RPMI8226 (cell line): Measurements from ENCODE around the gene ATXN2L.
A peak's percentile ranks its signal among the peaks of the same experiment; 100 is the strongest.
"Not testable (repeated sequence)": the region's sequence is repeated elsewhere in the genome, so short reads cannot be mapped to it uniquely, and the experiment has no call there.

Experiments used
- DNase-seq: peaks from one replicate; pipeline ENCODE4 v3.0.0-alpha.2; 2015

ATXN2L gene, protein sequence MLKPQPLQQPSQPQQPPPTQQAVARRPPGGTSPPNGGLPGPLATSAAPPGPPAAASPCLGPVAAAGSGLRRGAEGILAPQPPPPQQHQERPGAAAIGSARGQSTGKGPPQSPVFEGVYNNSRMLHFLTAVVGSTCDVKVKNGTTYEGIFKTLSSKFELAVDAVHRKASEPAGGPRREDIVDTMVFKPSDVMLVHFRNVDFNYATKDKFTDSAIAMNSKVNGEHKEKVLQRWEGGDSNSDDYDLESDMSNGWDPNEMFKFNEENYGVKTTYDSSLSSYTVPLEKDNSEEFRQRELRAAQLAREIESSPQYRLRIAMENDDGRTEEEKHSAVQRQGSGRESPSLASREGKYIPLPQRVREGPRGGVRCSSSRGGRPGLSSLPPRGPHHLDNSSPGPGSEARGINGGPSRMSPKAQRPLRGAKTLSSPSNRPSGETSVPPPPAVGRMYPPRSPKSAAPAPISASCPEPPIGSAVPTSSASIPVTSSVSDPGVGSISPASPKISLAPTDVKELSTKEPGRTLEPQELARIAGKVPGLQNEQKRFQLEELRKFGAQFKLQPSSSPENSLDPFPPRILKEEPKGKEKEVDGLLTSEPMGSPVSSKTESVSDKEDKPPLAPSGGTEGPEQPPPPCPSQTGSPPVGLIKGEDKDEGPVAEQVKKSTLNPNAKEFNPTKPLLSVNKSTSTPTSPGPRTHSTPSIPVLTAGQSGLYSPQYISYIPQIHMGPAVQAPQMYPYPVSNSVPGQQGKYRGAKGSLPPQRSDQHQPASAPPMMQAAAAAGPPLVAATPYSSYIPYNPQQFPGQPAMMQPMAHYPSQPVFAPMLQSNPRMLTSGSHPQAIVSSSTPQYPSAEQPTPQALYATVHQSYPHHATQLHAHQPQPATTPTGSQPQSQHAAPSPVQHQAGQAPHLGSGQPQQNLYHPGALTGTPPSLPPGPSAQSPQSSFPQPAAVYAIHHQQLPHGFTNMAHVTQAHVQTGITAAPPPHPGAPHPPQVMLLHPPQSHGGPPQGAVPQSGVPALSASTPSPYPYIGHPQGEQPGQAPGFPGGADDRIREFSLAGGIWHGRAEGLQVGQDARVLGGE

GRCh38 chr16:28822520-28823290, at the start of gene ATXN2L:
Gene ATXN2L (plus strand): TSS chr16:28822999. CDS start chr16:28823260, 261 bp downstream.
- DNase-seq, result peak; percentile 99

DNA sequence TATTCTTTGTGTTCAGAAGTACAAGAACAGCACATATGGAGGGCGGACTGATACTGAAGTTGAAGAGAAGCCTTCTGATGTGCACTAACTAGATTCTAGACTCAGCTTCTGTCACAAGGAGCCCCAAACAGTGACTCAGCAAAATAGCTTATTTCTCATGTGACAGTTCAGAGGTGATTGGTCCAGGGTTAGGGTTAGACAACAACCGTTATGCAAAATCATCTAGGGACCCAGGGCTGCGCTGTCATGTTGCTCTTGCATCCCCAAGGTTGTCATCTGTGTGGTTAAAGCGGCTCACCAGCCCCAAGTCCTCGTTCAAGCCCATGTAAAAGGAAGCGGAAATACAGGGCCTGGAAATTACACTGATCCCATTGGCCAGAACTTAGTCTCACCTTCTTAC, 41.1 kb upstream of the ATXN2L start:
- DNase-seq, result not testable (repeated sequence)

DNA sequence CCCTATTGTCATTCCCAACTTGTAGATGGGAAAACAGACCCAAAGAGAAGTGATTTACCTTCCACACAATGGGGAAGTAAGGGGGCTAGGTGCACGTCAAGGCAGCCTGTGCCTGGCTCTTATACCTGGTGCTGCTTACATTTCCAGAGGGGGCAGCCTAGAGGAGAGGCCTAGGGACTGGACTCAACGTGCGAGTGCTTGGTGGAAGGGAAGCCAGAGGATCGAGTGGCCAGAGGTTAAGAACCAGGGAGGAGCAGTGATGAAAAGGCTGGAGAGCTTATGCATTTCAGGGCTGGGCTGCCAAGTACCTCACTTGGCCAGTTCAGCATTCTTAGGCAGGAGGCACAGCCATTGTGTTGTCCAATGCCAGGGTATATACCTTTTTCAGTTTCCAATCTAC, 40.4 kb upstream of the ATXN2L start:
- DNase-seq, result not testable (repeated sequence)

GRCh38 chr16:28802235-28803019, 20.4 kb upstream of the ATXN2L start:
- peak; percentile 89 for DNase-seq

DNA sequence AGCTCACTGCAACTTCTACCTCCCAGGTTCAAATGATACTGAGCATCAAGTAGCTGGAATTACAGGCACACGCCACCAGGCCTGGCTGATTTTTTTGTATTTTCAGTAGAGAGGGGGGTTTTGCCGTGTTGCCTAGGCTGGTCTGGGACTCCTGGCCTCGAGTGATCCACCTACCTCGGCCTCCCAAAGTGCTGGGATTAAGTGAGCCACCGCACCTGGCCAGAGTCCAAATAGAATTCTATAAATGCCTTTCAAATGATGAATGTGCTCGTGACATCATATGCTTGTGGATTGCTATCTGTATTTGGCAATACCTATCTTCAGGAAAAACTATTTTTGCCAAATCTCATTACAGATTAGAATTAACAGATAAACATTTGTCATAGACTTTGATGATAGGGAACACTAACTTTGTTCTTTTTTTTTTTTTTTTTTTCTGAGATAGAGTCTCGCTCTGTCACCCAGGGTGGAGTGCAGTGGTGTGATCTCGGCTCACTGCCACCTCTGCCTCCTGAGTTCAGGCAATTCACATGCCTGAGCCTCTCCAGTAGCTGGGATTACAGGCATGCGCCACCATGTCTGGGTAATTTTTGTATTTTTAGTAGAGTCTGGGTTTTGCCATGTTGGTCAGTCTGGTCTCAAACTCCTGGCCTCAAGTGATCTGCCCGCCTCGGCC, 15.2 kb upstream of the ATXN2L start:
- not testable (repeated sequence) for DNase-seq

DNA sequence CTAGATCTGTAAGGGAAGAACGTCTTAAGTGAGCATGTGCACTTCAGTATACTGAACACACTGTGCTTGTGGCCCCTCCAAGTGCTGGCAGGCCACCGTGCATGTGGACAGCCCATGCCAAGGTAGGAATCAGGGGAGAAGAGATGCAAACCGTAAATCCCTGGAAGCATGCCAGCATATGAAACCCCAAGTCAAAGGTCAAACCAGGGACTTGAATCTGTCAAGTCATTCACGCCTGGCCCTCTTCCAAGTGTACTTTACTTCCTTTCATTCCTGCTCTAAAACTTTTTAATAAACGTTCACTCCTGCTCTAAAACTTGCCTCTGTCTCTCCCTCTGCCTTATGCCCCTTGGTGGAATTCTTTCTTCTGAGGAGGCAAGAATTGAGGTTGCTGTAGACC, 2.8 kb upstream of the ATXN2L start:
- peak; percentile 50 for DNase-seq

GRCh38 chr16:28820546-28820945, 2.3 kb upstream of the ATXN2L start:
- DNase-seq, result not testable (repeated sequence)

DNA sequence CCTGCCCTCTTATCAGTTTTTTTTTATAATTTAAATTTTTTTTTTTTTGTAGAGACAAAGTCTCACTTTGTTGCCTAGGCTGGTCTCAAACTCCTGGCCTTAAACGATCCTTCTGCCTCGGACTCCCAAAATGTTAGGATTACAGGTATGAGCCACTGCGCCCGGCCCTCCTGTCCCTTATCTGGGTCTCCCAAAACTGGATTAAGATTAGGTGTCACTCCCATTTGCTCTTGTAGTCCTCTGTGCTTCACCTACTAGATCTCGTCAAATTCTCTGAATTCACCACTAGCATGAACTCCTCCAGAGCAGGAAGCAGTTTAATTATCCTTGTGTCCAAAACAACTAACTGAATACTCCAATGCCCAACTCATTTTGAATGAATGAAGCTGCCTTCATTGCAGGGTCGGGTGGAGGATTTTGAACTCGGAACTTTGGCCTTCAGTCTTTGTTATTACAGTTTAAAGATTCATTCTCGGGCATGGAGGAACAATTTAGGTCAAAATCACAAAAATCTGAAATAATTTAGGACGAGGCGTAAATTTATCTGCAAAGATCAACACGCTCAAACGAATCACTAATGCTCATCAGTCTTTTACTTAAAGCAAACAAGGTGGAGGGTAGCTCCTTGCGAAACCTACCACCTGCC, 802 bp upstream of the ATXN2L start:
- DNase-seq, result peak; percentile 20

DNA sequence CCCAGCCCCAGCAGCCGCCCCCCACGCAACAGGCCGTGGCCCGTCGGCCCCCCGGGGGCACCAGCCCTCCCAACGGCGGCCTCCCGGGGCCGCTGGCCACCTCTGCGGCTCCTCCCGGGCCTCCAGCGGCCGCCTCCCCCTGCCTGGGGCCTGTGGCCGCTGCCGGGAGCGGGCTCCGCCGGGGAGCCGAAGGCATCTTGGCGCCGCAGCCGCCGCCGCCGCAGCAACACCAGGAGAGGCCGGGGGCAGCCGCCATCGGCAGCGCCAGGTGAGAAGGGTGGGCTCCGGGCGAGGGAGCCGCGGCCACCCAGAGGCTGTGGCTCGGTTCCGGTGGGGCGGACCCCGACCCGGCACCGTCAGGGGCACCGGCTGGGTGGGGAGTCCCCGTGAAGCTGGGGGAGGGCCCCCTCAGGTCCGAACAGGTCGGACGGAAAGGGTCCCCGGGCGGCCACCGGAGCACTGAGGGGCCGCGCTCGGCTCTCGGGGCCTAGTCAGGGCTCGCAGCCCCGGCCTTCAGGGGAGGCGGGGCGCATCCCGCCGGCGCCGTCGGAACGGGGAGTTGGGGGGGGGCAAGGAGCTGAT, 583 bp downstream of the ATXN2L start:
- peak; percentile 41 for DNase-seq

DNA sequence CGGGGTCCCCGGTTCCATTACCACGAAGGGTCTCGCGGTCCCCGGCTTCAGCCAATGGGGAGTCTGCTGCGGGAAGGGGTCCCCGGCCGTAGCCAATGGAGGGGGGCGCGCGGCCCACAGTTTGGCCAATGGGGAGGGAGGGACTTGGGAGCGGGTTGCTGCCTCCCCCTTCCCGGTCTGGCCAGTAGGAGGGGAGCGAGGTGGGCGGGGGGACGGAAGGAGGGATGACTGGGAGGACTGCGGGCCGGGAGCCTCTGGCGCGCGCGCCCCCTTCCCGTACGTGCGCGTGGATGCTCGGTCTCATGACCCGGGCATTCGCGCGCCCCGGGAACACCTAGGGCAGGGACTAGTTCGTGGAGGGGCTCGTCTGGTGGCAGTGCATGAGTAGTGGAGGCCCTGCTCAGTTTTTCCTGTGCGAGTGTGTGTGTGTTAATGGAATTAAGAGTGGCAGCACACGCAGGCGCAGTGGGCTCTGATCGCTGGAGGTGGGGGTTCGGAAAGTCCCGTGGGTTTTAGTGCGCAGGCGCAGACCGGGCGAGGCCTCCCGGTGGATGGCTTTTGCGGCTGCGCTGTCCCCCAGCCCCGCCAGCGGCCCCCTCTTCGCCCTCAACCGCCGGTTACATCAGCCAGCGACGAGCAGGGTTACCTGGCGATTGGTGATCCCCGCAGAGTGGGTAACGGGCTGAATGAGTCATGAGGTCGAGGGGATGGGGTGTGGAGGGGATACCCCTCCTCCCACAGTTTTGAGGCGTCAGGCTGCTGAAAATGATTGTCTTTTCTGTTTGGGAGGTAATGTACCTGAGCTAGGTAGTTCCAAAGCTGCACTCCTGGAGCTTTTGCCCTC, 1.3 kb downstream of the ATXN2L start:
- DNase-seq, result peak; percentile 97

DNA sequence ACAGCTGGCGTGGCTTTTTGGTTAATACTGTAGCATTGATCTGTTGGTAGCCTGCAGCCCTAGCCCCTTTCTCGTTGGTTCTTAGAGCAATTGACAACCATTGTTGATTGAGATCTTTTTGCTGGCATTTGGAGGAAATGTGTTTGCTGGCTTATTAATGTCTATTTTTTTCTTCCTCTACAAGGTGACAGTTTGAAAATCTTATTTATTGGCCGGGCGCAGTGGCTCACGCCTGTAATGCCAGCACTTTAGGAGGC, 1.8 kb downstream of the ATXN2L start:
- DNase-seq, result no peak

DNA sequence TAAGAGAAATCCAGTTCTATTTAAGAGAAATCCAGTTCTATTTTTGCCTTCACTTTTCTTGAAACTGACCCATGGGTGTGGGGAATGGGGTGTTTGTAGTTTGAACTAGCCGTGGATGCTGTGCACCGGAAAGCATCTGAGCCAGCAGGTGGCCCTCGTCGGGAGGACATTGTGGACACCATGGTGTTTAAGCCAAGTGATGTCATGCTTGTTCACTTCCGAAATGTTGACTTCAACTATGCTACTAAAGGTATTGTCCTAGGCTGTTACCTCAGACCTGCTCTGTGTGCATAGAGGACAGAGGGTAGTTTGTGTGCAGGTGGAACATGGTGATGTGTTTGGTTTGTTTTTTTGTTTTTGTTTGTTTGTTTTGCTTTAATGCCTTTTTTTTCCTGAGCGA, 3.3 kb downstream of the ATXN2L start:
- DNase-seq, result no peak

DNA sequence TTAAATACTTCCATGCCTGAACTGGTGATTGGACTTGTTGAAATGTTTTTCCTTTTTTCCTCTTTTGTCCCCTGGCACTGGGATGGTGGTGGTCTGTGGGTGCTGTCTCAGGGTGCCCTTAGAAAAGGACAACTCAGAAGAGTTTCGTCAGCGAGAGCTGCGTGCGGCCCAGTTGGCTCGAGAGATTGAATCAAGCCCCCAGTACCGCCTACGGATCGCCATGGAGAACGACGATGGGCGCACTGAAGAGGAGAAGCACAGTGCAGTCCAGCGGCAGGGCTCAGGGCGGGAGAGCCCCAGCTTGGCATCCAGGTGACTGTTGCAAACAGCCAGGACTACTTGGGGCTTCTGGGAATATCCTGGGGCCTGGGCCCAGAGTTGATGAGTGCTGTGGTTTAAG, 6.9 kb downstream of the ATXN2L start:
- no peak for DNase-seq

DNA sequence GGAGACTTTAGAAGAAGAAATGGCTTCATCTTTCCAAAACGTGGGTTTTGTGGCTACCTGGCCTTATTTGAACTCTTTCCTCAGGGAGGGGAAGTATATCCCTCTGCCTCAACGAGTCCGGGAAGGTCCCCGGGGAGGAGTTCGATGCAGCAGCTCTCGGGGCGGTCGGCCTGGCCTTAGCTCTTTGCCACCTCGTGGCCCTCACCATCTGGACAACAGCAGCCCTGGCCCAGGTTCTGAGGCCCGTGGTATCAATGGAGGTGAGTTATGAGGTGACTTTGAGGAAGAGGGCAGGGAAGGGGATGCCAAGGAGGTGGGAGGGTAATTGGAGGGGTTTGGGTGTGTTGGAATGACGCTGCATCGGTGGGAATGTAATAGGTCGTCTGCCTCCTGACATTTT, 7.7 kb downstream of the ATXN2L start:
- no peak for DNase-seq

DNA sequence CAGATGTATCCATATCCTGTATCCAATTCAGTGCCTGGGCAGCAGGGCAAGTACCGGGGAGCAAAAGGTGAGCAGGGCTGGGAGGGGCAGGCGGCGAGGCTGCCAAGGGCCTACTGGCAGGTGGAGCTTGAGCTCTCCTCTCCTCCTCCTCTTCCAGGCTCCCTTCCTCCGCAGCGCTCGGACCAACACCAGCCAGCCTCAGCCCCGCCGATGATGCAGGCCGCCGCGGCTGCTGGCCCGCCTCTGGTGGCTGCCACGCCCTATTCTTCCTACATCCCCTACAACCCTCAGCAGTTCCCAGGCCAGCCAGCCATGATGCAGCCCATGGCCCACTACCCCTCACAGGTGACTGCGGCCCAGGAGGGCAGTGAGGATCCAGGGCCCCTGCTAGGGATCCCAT, 11.6 kb downstream of the ATXN2L start:
- DNase-seq, result no peak

GRCh38 chr16:28834873-28835863, 12.4 kb downstream of the ATXN2L start:
- no peak for DNase-seq

- DNase-seq, result no peak
Measured at GRCh38 chr16:28835864-28836760, 13.3 kb downstream of the ATXN2L start.

DNA sequence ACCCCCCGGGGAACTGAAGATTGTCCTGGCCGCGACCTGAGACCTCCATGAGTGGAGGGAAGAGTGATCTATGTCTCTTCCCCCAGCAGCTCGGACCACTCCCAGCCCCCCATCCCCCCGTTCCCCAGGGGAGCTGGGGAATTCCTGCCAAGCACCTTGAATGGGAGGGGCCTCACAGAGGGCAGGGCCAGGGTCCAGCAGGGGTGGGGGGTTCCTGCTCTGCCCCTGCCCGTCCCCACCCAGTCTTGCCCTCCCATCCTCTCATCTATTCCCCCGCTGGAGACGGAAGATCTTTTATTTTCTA, 13.9 kb downstream of the ATXN2L start:
- no peak for DNase-seq
